Right lobe of liver (tissue), 4 donors: ENCODE data around the gene GALNTL6.

Source experiments
- POLR2A ChIP-seq: fragments of 450-650 bp; IDR thresholded peaks from one replicate; pipeline ENCODE4 v1.6.1; 2017; ENCODE audit warnings: antibody characterized with exemption, mild to moderate bottlenecking
- TF ChIP-seq, protein P1 (sequence below), 4 donors: fragments of 200-600 bp in 3 of 4; fragments of 450-650 bp in 1 of 4; IDR thresholded peaks; one replicate each; pipeline versions ENCODE4 v1.5.1 to v1.8.0; 2016 to 2022; ENCODE audit warnings: antibody characterized with exemption in 4 of 4, mild to moderate bottlenecking in 2 of 4
- donor health status: DM: no; HTN: no; CAD: no.
- donor health status: DM: no; HTN: no; CAD: no.
- donor health status: DM: no; HTN: yes; CAD: no.

DNA sequence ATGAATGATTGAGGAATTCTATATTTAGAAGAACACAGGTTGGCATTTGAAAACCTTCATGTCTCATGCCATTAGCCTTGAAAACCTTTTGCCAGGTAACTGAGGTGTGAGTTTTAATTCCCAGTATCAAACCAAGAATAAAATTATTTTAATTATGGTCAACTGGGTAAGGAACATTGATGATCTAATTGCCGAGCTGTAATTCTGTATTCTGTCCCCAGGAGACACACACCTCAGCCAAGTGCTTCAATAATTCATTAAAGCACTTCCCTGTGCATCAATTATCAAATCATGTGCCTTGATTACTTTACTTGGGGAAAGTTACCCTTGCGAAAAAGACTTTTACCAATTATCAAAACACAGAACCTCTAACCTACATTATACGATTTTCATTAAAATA, 1023.5 kb downstream of the GALNTL6 start:
- no peak for TF ChIP-seq POLR2A
- TF ChIP-seq, protein P1, sequence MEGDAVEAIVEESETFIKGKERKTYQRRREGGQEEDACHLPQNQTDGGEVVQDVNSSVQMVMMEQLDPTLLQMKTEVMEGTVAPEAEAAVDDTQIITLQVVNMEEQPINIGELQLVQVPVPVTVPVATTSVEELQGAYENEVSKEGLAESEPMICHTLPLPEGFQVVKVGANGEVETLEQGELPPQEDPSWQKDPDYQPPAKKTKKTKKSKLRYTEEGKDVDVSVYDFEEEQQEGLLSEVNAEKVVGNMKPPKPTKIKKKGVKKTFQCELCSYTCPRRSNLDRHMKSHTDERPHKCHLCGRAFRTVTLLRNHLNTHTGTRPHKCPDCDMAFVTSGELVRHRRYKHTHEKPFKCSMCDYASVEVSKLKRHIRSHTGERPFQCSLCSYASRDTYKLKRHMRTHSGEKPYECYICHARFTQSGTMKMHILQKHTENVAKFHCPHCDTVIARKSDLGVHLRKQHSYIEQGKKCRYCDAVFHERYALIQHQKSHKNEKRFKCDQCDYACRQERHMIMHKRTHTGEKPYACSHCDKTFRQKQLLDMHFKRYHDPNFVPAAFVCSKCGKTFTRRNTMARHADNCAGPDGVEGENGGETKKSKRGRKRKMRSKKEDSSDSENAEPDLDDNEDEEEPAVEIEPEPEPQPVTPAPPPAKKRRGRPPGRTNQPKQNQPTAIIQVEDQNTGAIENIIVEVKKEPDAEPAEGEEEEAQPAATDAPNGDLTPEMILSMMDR (IDR thresholded peaks at IDR 0.05): no peak
